Central memory CD8-positive, alpha-beta T cell (primary cell): ENCODE measurements around the gene DMKN.

Experiments used
- ATAC-seq: fragments of 150-1000 bp; cut with Tn5 transposase; replicated peaks from 2 replicates; pipeline ENCODE4 v1.10.0; 2022; ENCODE audit warnings: mild to moderate bottlenecking, moderate FRiP score, moderate number of reproducible peaks; ENCODE audit not compliant: poor library complexity, severe bottlenecking; ENCODE audit errors: extremely low read depth
- DNase-seq, 2 donors: peaks; one replicate each; pipeline ENCODE4 v3.0.0; 2021; ENCODE audit warnings: low spot score in 2 of 2
- H3K27ac Mint-ChIP-seq: one replicate; pipeline ENCODE4 v1.8.0; 2022; ENCODE audit warnings: low read depth, mild to moderate bottlenecking, moderate library complexity, mixed read lengths
- H3K27me3 Mint-ChIP-seq: one replicate; pipeline ENCODE4 v1.8.0; 2022; ENCODE audit warnings: mixed read lengths
- H3K36me3 Mint-ChIP-seq: one replicate; pipeline ENCODE4 v1.8.0; 2022; ENCODE audit warnings: mild to moderate bottlenecking, moderate library complexity, mixed read lengths; ENCODE audit not compliant: insufficient read depth
- H3K4me1 Mint-ChIP-seq: one replicate; pipeline ENCODE4 v1.8.0; 2022; ENCODE audit warnings: mixed read lengths
- H3K4me3 Mint-ChIP-seq: one replicate; pipeline ENCODE4 v1.8.0; 2022; ENCODE audit warnings: mild to moderate bottlenecking, moderate library complexity, mixed read lengths
- H3K9me3 Mint-ChIP-seq: one replicate; pipeline ENCODE4 v1.8.0; 2022; ENCODE audit warnings: mixed read lengths

The DMKN gene

DNA sequence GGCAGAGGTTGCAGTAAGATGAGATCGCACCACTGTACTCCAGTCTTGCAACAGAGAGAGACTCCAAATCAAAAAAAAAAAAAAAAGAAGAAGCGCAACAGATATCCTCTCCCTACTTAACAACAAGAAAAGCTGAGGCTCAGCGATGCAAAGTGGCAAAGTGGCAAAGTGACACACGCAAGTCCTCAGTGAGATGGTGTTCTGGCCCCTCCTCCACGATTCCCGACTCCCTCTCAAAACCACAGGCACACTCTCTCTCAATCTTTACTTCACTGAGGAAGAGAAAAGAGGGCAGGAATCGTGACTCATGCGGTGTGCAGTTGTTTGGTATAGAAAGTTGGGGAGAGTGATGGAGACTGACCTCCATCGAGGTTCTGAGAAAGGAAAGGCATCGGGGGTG lies 52.8 kb downstream of the DMKN start:
- peaks cover 33% of the 10 kb centered on the region for H3K4me1 Mint-ChIP-seq

GRCh38 chr19:35459414-35460082 lies 53.9 kb downstream of the DMKN start:
- no peak overlapping the region for H3K27ac Mint-ChIP-seq
- no peak for DNase-seq
- H3K4me1 Mint-ChIP-seq: peaks cover 35% of the 10 kb centered on the region
- no peak for ATAC-seq
- H3K4me3 Mint-ChIP-seq: no peak overlapping the region
- peaks cover 5% of the 10 kb centered on the region for H3K36me3 Mint-ChIP-seq
- no peaks in the 10 kb centered on the region for H3K27me3 Mint-ChIP-seq
- no peaks in the 10 kb centered on the region for H3K9me3 Mint-ChIP-seq

More for the DNA sequence above, 52.8 kb downstream of the DMKN start:
- no peak for DNase-seq
- no peak for ATAC-seq
- Mint-ChIP-seq H3K27ac (peak overlapping the region; percentile 32), H3K27me3 (no peaks in the 10 kb centered on the region), H3K4me3 (no peak overlapping the region), H3K9me3 (no peaks in the 10 kb centered on the region), H3K36me3 (peaks cover 5% of the 10 kb centered on the region)

- no peaks in the 10 kb centered on the region for H3K9me3 Mint-ChIP-seq
- DNase-seq (no peak), ATAC-seq (no peak)
- no peak overlapping the region for H3K4me3 Mint-ChIP-seq
- no peaks in the 10 kb centered on the region for H3K27me3 Mint-ChIP-seq
- no peak overlapping the region for H3K27ac Mint-ChIP-seq
- peaks cover 29% of the 10 kb centered on the region for H3K4me1 Mint-ChIP-seq
- H3K36me3 Mint-ChIP-seq: peaks cover 5% of the 10 kb centered on the region
These were observed 54.6 kb downstream of the DMKN start for GRCh38 chr19:35458731-35459391.

GRCh38 chr19:35458192-35458591 lies 55.3 kb downstream of the DMKN start:
- ATAC-seq: no peak
- H3K4me3 Mint-ChIP-seq: no peak overlapping the region
- no peak overlapping the region for H3K27ac Mint-ChIP-seq
- no peaks in the 10 kb centered on the region for H3K27me3 Mint-ChIP-seq
- H3K9me3 Mint-ChIP-seq: no peaks in the 10 kb centered on the region
- H3K4me1 Mint-ChIP-seq: peaks cover 24% of the 10 kb centered on the region
- H3K36me3 Mint-ChIP-seq: peaks cover 5% of the 10 kb centered on the region
- no peak for DNase-seq

- Mint-ChIP-seq H3K27ac (no peak overlapping the region), H3K4me1 (peaks cover 24% of the 10 kb centered on the region), H3K27me3 (no peaks in the 10 kb centered on the region)
These were observed 56.3 kb downstream of the DMKN start for GRCh38 chr19:35457173-35457572.

GRCh38 chr19:35455616-35456201 lies 57.7 kb downstream of the DMKN start:
- H3K9me3 Mint-ChIP-seq: no peaks in the 10 kb centered on the region
- no peak overlapping the region for H3K27ac Mint-ChIP-seq
- no peak for DNase-seq
- ATAC-seq: no peak
- no peaks in the 10 kb centered on the region for H3K36me3 Mint-ChIP-seq
- H3K27me3 Mint-ChIP-seq: no peaks in the 10 kb centered on the region
- H3K4me1 Mint-ChIP-seq: peaks cover 33% of the 10 kb centered on the region
- no peak overlapping the region for H3K4me3 Mint-ChIP-seq

More at GRCh38 chr19:35457173-35457572, 56.3 kb downstream of the DMKN start:
- peaks cover 2% of the 10 kb centered on the region for H3K36me3 Mint-ChIP-seq
- DNase-seq: no peak
- no peaks in the 10 kb centered on the region for H3K9me3 Mint-ChIP-seq
- no peak for ATAC-seq
- no peak overlapping the region for H3K4me3 Mint-ChIP-seq

GRCh38 chr19:35454663-35455062 lies 58.8 kb downstream of the DMKN start:
- H3K4me3 Mint-ChIP-seq: no peak overlapping the region
- H3K27me3 Mint-ChIP-seq: no peaks in the 10 kb centered on the region
- no peak for DNase-seq
- ATAC-seq: no peak
- peaks cover 36% of the 10 kb centered on the region for H3K4me1 Mint-ChIP-seq
- no peak overlapping the region for H3K27ac Mint-ChIP-seq
- no peaks in the 10 kb centered on the region for H3K36me3 Mint-ChIP-seq
- H3K9me3 Mint-ChIP-seq: no peaks in the 10 kb centered on the region

DNA sequence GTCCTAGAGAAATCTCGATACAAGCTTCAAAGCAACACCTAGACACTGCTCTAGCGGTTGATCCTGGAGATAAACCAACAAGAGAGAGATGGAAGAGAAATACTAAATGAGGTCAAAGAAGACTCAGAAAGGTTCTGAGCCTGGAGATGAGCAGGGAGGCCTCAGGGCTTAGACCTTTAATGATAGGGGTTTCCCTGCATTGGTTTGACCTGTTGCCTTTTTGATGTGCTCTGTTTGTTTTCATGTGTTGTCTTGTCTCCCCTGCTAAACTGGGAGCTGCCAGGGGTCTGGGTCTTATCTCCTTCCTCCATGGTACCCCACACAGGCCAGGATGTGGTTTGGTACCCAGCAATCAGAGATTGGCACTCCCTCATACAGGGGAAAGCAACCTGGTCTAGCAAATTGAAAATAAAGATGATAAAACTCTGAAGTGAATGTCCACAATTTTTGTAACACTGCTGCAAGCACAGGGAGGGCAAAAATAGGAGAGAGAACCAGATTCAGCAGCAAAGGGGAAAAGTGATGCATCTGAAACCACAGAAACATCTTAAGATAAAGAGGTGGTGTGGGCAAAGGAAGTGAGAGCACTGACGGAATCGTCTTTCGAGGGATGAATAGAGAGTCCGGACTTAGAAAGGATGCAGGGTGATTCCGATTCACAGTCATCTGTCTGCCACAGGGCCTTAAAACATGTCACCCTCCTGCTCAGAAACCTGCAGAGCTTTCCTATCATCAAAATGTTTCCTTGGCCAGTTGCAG lies 61.9 kb downstream of the DMKN start:
- ATAC-seq (peak; percentile 68), DNase-seq (peak in 1 of 2 donors; percentile 18)
- H3K4me1 Mint-ChIP-seq: peaks cover 52% of the 10 kb centered on the region
- peak overlapping the region; percentile 16 for H3K4me3 Mint-ChIP-seq
- no peaks in the 10 kb centered on the region for H3K27me3 Mint-ChIP-seq
- peaks cover 4% of the 10 kb centered on the region for H3K36me3 Mint-ChIP-seq
- no peaks in the 10 kb centered on the region for H3K9me3 Mint-ChIP-seq
- H3K27ac Mint-ChIP-seq: peak overlapping the region; percentile 71

GRCh38 chr19:35449359-35450043 lies 63.9 kb downstream of the DMKN start:
- DNase-seq (no peak), ATAC-seq (no peak)
- peaks cover 57% of the 10 kb centered on the region for H3K4me1 Mint-ChIP-seq
- H3K36me3 Mint-ChIP-seq: peaks cover 6% of the 10 kb centered on the region
- H3K27ac Mint-ChIP-seq: no peak overlapping the region
- H3K27me3 Mint-ChIP-seq: no peaks in the 10 kb centered on the region
- no peak overlapping the region for H3K4me3 Mint-ChIP-seq
- no peaks in the 10 kb centered on the region for H3K9me3 Mint-ChIP-seq

DNA sequence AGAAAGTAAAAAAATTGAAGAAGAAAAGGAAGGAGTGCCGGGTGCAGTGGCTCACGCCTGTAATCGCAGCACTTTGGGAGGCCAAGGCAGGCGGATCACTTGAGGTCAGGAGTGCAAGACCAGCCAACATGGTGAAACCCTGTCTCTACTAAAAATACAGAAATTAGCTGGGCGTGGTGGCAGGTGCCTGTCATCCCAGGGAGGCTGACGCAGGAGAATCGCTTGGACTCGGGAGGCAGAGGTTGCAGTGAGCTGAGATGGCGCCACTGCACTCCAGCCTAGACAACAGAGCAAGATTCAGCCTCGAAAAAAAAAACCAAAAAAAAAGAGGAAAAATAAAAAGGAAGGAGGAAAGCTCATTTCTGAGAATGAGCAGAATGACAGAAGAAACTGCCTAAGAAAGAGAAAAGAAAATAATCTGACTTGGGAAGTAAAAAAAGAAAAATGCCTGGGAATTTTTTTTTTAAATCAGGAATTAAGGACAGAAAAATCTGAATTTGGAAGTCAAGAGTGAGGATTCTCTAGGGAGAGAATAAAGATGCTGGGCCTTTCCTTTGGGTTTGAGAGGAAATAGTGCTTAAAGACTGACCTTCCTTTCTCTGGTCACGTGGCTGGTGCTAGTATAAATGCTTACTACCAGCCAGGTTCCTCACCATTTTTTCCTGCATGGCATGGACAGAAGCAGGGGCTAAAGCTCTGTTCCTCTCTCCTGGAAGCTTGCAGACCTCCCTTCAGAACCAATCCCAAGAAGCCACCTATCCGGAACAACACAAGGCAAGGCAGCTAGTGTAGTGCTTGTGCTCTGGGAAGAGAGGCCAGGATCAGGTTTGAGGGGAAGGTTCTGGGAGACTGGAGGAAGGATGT lies 65.6 kb downstream of the DMKN start, which contains the start of gene FFAR2:
TSS of gene FFAR2 (plus strand) at position 652 of the 864 bp plus-strand sequence. CDS start 1,458 bp downstream, outside the sequence.
- ATAC-seq: no peak
- H3K9me3 Mint-ChIP-seq: no peaks in the 10 kb centered on the region
- peak within 1 kb of the TSS; percentile 77 for H3K27ac Mint-ChIP-seq
- H3K27me3 Mint-ChIP-seq: no peaks in the 10 kb centered on the region
- no peak for DNase-seq
- peaks cover 52% of the 10 kb centered on the region for H3K4me1 Mint-ChIP-seq
- peaks cover 6% of the 10 kb centered on the region for H3K36me3 Mint-ChIP-seq
- H3K4me3 Mint-ChIP-seq: no peak within 1 kb of the TSS
